Omental fat pad (tissue), 4 donors: ENCODE results near the gene NAIF1. TPM values are rescaled to one million over a fixed set of nuclear protein-coding genes. Genes with fewer than 3 reads are reported as not detected.

Experiments
- ATAC-seq: fragments of 150-250 bp; one replicate; pipeline ENCODE4 v1.9.1; 2016; ENCODE audit warnings: mild to moderate bottlenecking, moderate library complexity; ENCODE audit not compliant: low FRiP score
- DNase-seq: peaks from one replicate; pipeline ENCODE4 v3.0.0-alpha.2; 2019; ENCODE audit warnings: low spot score
- CTCF ChIP-seq, 3 donors: fragments of 450-650 bp; IDR thresholded peaks; one replicate each; pipeline ENCODE4 v1.5.1; 2016 to 2017; ENCODE audit warnings: antibody characterized with exemption in 3 of 3, mild to moderate bottlenecking in 3 of 3, moderate library complexity in 2 of 3
- total RNA-seq, 4 donors: library from RNA; depleted of rRNA; stranded (reverse); fragments of >200 nt; gene quantifications; one replicate each; pipeline ENCODE4 v1.1.0, GENCODE V29; 2016

Gene NAIF1
- total RNA-seq, 4 donors from 2014 or later, result 5.3 to 13.1 (median 6.7) TPM

DNA sequence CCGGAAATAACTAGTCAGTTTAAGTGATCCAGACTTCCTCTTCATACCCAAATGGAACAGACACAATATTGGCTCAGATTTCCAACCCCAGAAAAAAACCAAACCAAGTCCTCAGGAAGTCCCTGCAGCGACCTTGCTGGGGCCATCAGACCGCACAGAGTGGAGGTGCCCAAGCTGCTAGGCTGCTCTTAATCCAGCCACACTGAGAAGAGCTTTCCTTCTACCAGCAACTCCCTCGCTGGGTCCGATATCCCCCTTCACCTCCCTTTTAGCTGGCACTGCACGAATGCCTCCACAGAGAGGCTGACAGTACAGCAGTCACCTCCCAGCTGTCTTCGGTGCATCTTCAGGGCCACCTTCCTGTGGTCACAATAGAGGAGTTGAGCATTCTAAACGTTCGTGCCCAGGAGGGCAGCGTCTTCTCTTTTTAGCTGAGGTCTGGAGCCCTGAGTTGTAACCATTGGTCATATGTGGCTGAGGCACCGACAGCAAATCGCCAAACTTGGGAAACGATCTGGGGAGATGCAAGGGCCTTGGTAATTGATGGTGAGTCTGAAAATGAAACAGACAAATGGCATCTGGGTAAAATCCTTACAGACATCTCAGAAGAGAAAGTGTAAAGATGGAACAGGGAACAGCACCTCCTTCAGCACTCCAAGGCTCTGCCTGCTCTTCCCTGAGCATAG is 5.7 kb downstream of the NAIF1 start:
- no peak for DNase-seq
- no peak for TF ChIP-seq CTCF (IDR thresholded peaks at IDR 0.05)
- no peak for ATAC-seq

- no peak for TF ChIP-seq CTCF (IDR thresholded peaks at IDR 0.05)
- DNase-seq, result no peak
- no peak for ATAC-seq
Measured at GRCh38 chr9:128059365-128059983, 7.6 kb downstream of the NAIF1 start.

DNA sequence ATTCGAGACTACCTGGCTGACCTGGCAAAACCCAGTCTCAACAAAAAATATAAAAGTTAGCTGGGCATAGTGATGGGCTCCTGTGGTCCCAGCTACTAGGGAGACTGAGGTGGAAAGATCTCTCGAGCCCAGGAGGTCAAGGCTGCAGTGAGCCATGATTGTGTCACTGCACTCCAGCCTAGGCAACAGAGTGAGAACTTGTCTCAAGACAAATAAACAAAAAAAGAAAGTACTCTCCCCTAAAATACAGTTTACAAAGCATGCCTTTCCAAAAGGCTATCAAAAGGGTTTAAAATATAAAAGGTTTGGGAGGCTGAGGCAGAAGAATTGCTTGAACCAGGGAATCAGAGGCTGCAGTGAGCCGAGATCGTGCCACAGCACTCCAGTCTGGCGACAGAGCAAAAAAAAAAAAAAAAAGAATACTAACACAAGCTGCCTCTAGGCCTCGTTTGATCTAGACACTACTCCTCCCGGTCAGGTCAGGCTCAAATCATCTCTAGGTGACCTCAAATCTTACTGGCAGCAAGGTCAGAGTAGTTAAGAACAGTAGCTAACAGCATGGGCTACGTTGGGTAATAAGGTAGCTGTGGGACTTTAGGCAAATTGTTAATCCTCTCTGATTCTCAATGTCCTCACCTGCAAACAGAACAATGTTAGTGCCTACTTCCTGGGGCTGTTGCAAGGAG is 9.3 kb downstream of the NAIF1 start:
- no peak for ATAC-seq
- no peak for TF ChIP-seq CTCF (IDR thresholded peaks at IDR 0.05)
- no peak for DNase-seq

- ATAC-seq (peak; percentile 21), DNase-seq (no peak)
- no peak for TF ChIP-seq CTCF (IDR thresholded peaks at IDR 0.05)
Measured at GRCh38 chr9:128056887-128057723, 10.0 kb downstream of the NAIF1 start.

DNA sequence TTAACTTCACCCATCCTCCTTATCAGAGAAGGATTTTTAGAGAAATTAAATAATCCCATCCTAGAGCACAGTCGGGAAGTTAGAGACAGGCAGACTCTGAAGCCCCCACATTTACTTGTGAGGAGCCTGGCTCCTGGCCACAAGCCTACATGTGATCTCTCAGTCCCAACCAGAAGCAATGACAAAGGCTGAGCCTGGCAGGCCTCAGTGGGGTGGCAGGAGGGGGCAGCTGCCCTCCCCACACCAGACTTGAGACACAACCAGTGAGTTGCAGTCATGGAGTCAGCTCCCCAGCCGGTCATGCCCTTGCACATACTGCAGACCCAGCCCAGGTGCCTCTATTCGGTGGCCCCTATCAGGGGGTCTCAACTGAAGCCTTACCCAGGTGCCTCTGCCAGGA is 11.0 kb downstream of the NAIF1 start:
- DNase-seq (no peak), ATAC-seq (no peak)
- TF ChIP-seq CTCF (IDR thresholded peaks at IDR 0.05), result no peak

GRCh38 chr9:128055344-128056040 is 11.6 kb downstream of the NAIF1 start:
- no peak for TF ChIP-seq CTCF (IDR thresholded peaks at IDR 0.05)
- DNase-seq, result no peak
- peak; percentile 35 for ATAC-seq
